GM18951 (cell line): ENCODE results near the gene FUT4.
A peak's percentile ranks its signal among the peaks of the same experiment; 100 is the strongest.
"Not testable (repeated sequence)": the region's sequence is repeated elsewhere in the genome, so short reads cannot be mapped to it uniquely, and the experiment has no call there.

Experiments used
- POLR2A ChIP-seq: IDR thresholded peaks from 4 replicates; pipeline ENCODE4 v1.6.1; 2011; ENCODE audit warnings: mild to moderate bottlenecking; ENCODE audit not compliant: insufficient read length, insufficient read depth; ENCODE audit errors: extremely low read depth
- in situ Hi-C: fragments of 300-500 bp; cut with MboI; formaldehyde crosslinking; loops from one replicate; pipeline ENCODE4 v1.12.0; 2022; ENCODE audit warnings: low sequenced_read_pairs, mixed read lengths, inconsistent platforms; ENCODE audit not compliant: unreplicated experiment

FUT4 gene

DNA sequence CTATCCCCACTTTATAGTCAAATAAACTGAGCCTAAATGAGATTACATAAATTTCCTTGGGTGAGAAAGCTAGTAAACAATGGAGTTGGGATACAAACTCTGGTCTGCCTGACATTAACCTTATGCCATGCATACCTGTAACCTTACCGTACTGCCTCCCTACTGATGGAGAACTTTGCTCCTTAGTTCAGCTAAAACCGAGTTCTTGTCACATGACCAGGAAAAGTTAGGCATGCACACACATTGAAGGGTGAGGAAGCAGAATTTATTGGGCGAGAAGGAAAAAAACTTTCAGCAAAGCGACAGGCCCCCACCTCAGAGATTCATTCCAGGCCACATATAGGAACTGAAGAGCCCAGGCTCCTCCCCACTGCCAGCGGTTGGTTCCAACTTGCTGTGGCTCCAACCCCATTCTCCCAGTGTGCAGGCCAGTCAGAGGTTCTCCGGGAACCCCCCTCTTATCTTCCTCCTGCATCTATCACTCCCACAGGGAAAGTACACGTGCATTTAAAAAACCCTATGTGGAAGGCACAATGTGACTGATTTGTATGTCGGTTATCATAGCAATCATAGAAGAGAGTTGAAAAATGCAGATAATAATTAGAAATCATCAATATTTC lies 20.2 kb downstream of the FUT4 start:
- no peak for TF ChIP-seq POLR2A
- in situ Hi-C loops: no loop called here

DNA sequence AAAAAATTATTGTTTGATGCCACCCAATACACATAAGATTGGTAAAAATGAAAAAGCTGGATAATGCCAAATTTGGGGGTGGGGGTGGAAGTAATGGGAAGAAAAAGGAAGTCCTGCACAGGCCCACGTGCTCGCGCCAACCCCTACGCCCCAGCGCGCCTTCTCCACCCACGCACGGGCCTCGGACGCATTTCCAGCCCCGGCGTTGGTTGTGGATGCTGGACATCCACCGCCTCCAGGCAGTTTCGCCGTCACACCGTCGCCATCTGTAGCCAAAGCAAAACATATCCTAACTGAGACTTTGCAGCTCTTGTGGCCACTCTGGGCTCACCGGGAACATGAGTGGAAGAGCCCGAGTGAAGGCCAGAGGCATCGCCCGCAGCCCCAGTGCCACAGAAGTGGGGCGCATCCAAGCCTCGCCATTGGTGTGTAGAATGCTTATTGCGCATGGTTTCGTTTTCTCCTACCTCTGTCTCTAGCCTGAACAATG lies 23.5 kb downstream of the FUT4 start, which contains the start of gene PIWIL4:
Gene PIWIL4, plus strand, starts transcription at position 188 of the 490 bp plus-strand sequence. Its CDS starts 151 bp downstream, at position 339.
- in situ Hi-C loops: no loop called here
- TF ChIP-seq POLR2A: no peak

GRCh38 chr11:94568200-94568599 lies 24.5 kb downstream of the FUT4 start:
- in situ Hi-C loops: no loop called here
- no peak for TF ChIP-seq POLR2A

DNA sequence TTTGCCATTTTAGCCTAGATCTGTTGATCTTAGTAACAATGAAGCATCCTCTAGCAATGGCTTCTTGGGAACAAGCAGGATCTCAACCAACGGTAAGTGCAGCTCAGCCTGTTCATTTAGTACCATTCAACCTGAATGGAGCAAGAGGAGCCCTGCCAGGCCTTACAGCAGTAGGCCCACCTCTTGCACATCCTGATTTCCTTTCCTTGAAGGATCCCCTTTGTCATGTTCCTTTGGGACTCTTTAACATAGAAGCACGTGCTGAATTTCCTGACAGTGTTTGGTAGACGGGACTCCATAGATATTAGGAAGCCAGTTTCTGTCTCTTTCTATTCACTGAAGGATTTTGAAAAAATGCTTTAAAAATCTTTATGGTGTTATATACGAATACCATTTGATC lies 25.0 kb downstream of the FUT4 start:
- in situ Hi-C loops: no loop called here
- no peak for TF ChIP-seq POLR2A

- in situ Hi-C loops: not testable (repeated sequence)
Observed at GRCh38 chr11:94572975-94573374, 29.3 kb downstream of the FUT4 start.

GRCh38 chr11:94574193-94574961 lies 30.7 kb downstream of the FUT4 start:
- in situ Hi-C loops: no loop called here
- TF ChIP-seq POLR2A: no peak

- TF ChIP-seq POLR2A: no peak
- in situ Hi-C loops: no loop called here
Observed at GRCh38 chr11:94576306-94576705, 32.6 kb downstream of the FUT4 start.

DNA sequence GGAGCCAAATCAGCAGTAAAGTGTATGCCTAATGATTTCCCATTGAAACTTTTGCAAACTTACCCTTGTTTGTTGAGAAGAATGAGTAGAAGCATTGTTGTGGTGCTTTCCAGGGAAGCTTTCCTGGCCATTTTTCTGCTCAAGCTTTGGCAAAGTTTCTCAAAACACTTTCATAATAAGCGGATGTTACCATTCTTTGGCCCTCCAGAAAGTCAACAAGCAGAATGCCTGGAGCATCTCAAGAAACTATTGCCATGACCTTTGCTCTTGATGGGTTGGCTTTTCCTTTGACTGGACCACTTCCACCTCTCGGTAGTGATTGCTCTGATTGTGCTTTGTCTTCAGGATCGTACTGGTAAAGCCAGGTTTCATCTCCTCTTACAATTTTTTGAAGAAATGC lies 34.1 kb downstream of the FUT4 start:
- TF ChIP-seq POLR2A: no peak
- in situ Hi-C loops: no loop called here

GRCh38 chr11:94581926-94582325 lies 38.2 kb downstream of the FUT4 start:
- in situ Hi-C loops: no loop called here
- no peak for TF ChIP-seq POLR2A

- TF ChIP-seq POLR2A: no peak
- in situ Hi-C loops: no loop called here
Observed at GRCh38 chr11:94583213-94583865, 39.6 kb downstream of the FUT4 start.

GRCh38 chr11:94583866-94584500 lies 40.3 kb downstream of the FUT4 start:
- in situ Hi-C loops: no loop called here
- TF ChIP-seq POLR2A: peak; percentile 37

DNA sequence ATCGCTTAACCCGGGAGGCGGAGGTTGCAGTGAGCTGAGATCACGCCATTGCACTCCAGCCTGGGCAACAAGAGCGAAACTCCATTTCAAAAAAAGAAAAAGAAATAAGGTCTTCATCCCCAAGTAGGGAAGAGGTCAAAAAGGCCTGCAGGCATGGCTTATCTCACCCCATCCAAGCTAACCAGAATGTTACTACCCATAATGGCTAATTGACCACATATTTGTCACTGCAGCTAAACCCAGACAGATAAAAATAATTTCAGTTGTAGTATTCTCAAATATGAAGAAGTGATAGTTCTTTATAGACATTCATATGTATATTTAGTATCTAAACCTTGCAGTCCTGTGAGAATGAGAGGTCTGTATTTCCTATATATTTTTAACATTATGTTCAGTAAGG lies 41.3 kb downstream of the FUT4 start:
- no peak for TF ChIP-seq POLR2A
- in situ Hi-C loops: no loop called here

DNA sequence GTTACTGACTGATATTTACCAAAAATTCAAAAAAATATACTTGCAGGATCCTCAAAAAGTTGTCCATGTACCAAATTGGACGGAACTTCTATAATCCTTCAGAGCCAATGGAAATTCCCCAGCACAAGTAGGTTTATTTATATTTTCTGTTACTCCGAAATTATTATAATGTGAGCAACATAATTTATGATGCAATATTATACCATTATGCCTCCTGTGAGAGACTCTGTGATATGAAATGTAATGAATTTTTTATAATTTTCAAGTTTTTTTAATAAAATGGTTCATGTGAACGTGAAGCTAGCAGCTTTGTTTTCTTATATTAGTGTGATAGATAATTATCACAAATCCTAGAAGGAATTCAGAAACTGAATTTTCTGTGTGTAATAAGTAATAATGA lies 41.7 kb downstream of the FUT4 start:
- TF ChIP-seq POLR2A: no peak
- in situ Hi-C loops: no loop called here
